C4-2B (cell line): ENCODE results near the gene TRAPPC10.

ENCODE experiments used
- CTCF ChIP-seq: fragments of 450-650 bp; conservative IDR thresholded peaks from 2 replicates; pipeline ENCODE4 v1.5.1; 2017; ENCODE audit warnings: mild to moderate bottlenecking
- ZFX ChIP-seq: fragments of 450-650 bp; IDR thresholded peaks from 2 replicates; pipeline ENCODE4 v1.6.1; 2017

- TF ChIP-seq CTCF (no peak), ZFX (no peak)
Measured at GRCh38 chr21:44002511-44002910, 9.6 kb upstream of the TRAPPC10 start.
